Neural crest cell (in vitro differentiated cells): Measurements from ENCODE around the gene SLC4A9. TPM values are rescaled to one million over a fixed set of nuclear protein-coding genes. Genes with fewer than 3 reads are reported as not detected.

Source experiments
- DNase-seq: peaks from one replicate; pipeline ENCODE4 v3.0.0; 2021; ENCODE audit warnings: low read depth, mixed read lengths, low spot score
- H3K27ac Mint-ChIP-seq: one replicate; pipeline ENCODE4 v1.8.0; 2021; ENCODE audit warnings: mild to moderate bottlenecking, mixed read lengths; ENCODE audit not compliant: unreplicated experiment
- H3K27me3 Mint-ChIP-seq: 2 replicates; pipeline ENCODE4 v1.8.0; 2021; ENCODE audit warnings: low read depth, mild to moderate bottlenecking, mixed read lengths
- H3K36me3 Mint-ChIP-seq: 2 replicates; pipeline ENCODE4 v1.8.0; 2021; ENCODE audit warnings: low read depth, mild to moderate bottlenecking, mixed read lengths
- H3K4me1 Mint-ChIP-seq: 2 replicates; pipeline ENCODE4 v1.8.0; 2021; ENCODE audit warnings: mixed read lengths
- H3K4me3 Mint-ChIP-seq: one replicate; pipeline ENCODE4 v1.8.0; 2021; ENCODE audit warnings: mild to moderate bottlenecking, mixed read lengths
- H3K9me3 Mint-ChIP-seq: 2 replicates; pipeline ENCODE4 v1.8.0; 2021; ENCODE audit warnings: mixed read lengths
- total RNA-seq: library from RNA; stranded (reverse); gene quantifications from 2 replicates; pipeline ENCODE4 v1.2.1, GENCODE V29; 2021
- TF ChIP-seq, protein P1 (sequence below): fragments of 200-600 bp; sonication (generic); conservative IDR thresholded peaks from 2 replicates; pipeline ENCODE4 v1.5.0; 2021; ENCODE audit warnings: antibody characterized with exemption, mild to moderate bottlenecking

SLC4A9 gene
- total RNA-seq, 1 donor from 2014 or later = not detected

DNA sequence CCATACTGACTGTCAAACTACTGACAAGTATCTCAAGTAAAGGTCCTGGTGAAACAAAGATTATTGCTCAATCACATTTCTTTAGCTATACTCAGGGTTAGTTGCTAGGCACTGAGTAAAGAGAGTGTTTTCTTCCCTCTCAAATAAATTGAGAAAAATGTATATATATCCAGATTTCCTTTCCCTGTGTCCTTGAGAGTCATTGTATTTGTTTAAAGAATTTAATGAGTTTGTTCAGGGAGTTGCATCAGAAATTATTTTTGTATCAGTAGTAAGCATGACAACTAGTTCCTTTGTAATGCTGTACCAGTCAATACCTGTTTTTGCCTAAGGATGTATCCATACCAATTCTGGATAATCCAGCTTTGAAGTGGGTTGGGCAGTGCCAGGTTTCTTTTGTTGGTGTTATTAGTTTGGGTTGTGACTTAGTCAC is 38.4 kb downstream of the SLC4A9 start:
- no peak for DNase-seq

GRCh38 chr5:140399979-140400729 is 40.2 kb downstream of the SLC4A9 start:
- Mint-ChIP-seq H3K36me3 (no peaks in the 10 kb centered on the region), H3K9me3 (no peaks in the 10 kb centered on the region), H3K4me1 (peaks cover 23% of the 10 kb centered on the region), H3K27me3 (no peaks in the 10 kb centered on the region), H3K27ac (peak overlapping the region; percentile 45), H3K4me3 (peak overlapping the region; percentile 94)
- TF ChIP-seq, protein P1, sequence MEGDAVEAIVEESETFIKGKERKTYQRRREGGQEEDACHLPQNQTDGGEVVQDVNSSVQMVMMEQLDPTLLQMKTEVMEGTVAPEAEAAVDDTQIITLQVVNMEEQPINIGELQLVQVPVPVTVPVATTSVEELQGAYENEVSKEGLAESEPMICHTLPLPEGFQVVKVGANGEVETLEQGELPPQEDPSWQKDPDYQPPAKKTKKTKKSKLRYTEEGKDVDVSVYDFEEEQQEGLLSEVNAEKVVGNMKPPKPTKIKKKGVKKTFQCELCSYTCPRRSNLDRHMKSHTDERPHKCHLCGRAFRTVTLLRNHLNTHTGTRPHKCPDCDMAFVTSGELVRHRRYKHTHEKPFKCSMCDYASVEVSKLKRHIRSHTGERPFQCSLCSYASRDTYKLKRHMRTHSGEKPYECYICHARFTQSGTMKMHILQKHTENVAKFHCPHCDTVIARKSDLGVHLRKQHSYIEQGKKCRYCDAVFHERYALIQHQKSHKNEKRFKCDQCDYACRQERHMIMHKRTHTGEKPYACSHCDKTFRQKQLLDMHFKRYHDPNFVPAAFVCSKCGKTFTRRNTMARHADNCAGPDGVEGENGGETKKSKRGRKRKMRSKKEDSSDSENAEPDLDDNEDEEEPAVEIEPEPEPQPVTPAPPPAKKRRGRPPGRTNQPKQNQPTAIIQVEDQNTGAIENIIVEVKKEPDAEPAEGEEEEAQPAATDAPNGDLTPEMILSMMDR = no peak
- no peak for DNase-seq

More for the DNA sequence above, 38.4 kb downstream of the SLC4A9 start:
- H3K9me3 Mint-ChIP-seq = no peaks in the 10 kb centered on the region
- no peaks in the 10 kb centered on the region for H3K27me3 Mint-ChIP-seq
- H3K36me3 Mint-ChIP-seq = no peaks in the 10 kb centered on the region
- no peak overlapping the region for H3K4me3 Mint-ChIP-seq
- TF ChIP-seq, protein P1 = no peak
- peaks cover 10% of the 10 kb centered on the region for H3K4me1 Mint-ChIP-seq
- H3K27ac Mint-ChIP-seq = no peak overlapping the region

- H3K27me3 Mint-ChIP-seq = no peaks in the 10 kb centered on the region
- peak; percentile 74 for DNase-seq
- H3K36me3 Mint-ChIP-seq = no peaks in the 10 kb centered on the region
- H3K4me1 Mint-ChIP-seq = peaks cover 25% of the 10 kb centered on the region
- TF ChIP-seq, protein P1 = no peak
- H3K9me3 Mint-ChIP-seq = no peaks in the 10 kb centered on the region
- H3K27ac Mint-ChIP-seq = no peak overlapping the region
- H3K4me3 Mint-ChIP-seq = peak overlapping the region; percentile 94
These were observed 40.9 kb downstream of the SLC4A9 start for GRCh38 chr5:140400730-140401361.

DNA sequence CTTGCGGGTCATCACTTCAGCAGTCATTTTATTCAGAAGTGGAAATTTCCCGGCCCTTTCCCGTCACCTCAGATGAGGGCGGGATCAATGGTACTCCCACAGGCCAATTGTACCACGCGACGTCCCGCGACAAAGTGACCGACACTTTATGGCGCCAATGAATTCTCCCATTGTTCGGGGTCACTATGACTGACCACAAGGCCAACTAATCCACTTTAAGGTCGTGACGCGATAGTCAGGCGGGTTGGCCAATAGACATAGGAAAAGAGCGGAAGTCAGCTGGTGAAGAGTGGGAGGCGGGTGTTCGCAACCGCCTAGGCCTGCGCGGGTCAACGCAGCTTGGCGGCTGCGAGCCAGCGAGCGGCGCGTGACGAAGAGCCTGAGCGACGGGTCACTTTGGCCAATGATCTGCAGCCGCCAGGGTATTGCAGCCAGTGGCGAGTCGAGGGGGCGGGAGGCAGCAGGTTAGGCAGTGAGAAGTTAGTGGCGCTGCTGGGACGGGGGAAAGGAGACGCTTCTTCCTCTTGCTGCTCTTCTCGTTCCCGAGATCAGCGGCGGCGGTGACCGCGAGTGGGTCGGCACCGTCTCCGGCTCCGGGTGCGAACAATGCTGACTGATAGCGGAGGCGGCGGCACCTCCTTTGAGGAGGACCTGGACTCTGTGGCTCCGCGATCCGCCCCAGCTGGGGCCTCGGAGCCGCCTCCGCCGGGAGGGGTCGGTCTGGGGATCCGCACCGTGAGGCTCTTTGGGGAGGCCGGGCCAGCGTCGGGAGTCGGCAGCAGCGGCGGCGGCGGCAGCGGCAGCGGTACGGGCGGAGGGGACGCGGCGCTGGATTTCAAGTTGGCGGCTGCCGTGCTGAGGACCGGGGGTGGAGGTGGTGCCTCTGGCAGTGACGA is 41.6 kb downstream of the SLC4A9 start, which contains the start of gene ANKHD1:
ANKHD1 (plus strand) TSS at position 472 of the 896 bp plus-strand sequence; CDS start at position 607, 135 bp downstream.
- H3K4me3 Mint-ChIP-seq = no peak within 1 kb of the TSS
- H3K27me3 Mint-ChIP-seq = no peaks in the 10 kb centered on the region
- no peaks in the 10 kb centered on the region for H3K9me3 Mint-ChIP-seq
- no peak within 1 kb of the TSS for H3K27ac Mint-ChIP-seq
- peak; percentile 89 for DNase-seq
- H3K4me1 Mint-ChIP-seq = peaks cover 25% of the 10 kb centered on the region
- TF ChIP-seq, protein P1 = no peak
- H3K36me3 Mint-ChIP-seq = no peaks in the 10 kb centered on the region
